IMR-90 (cell line): Measurements from ENCODE around the gene SLC39A11. TPM values are rescaled to one million over a fixed set of nuclear protein-coding genes. Genes with fewer than 3 reads are reported as not detected.

Source experiments
- ATAC-seq: fragments of 200-7000 bp; cut with Tn5 transposase; 2 replicates; pipeline ENCODE4 v1.9.1; 2020; ENCODE audit warnings: low read depth, mild to moderate bottlenecking, moderate library complexity
- BruUV-seq: library from RNA; stranded (reverse); fragments of 400-500 nt; replicated peaks from 2 replicates; lab custom pipeline; 2021; lab: Mats Ljungman, UMichigan
- CTCF ChIA-PET: fragments of 300-600 bp; formaldehyde crosslinking; extraction: SDS; loops from one replicate; lab custom pipeline; 2021; ENCODE audit warnings: antibody characterized with exemption; lab: Yijun Ruan, JAX
- POLR2A ChIA-PET: fragments of 300-600 bp; sonication (Branson Sonifier 250); formaldehyde crosslinking; loops from one replicate; lab custom pipeline; 2022; ENCODE audit warnings: antibody characterized with exemption; ENCODE audit not compliant: unreplicated experiment; lab: Charles Lee
- DNase-seq: peaks from one replicate; pipeline ENCODE4 v3.0.0; 2013
- H2AFZ ChIP-seq: replicated peaks from 2 replicates; pipeline ENCODE3; 2013; ENCODE audit warnings: low read length, mild to moderate bottlenecking; ENCODE audit not compliant: poor library complexity
- H2AK5ac ChIP-seq: 2 replicates; pipeline ENCODE4 v1.6.1; 2013; ENCODE audit warnings: low read depth, low read length, inconsistent platforms
- H2AK9ac ChIP-seq: replicated peaks from 2 replicates; pipeline ENCODE3; 2013; ENCODE audit warnings: mild to moderate bottlenecking, low read depth, low read length, moderate library complexity; ENCODE audit not compliant: poor library complexity
- H2BK120ac ChIP-seq: 2 replicates; pipeline ENCODE4 v1.6.1; 2013; ENCODE audit warnings: low read depth, low read length, inconsistent platforms
- H2BK15ac ChIP-seq: 3 replicates; pipeline ENCODE4 v1.6.1; 2013; ENCODE audit warnings: low read depth, low read length, inconsistent platforms
- H2BK20ac ChIP-seq: 2 replicates; pipeline ENCODE4 v1.6.1; 2013; ENCODE audit warnings: low read depth, mild to moderate bottlenecking, inconsistent platforms, low read length, moderate library complexity
- H2BK5ac ChIP-seq: 2 replicates; pipeline ENCODE4 v1.6.1; 2013; ENCODE audit warnings: mild to moderate bottlenecking, low read depth, low read length, inconsistent platforms; ENCODE audit not compliant: poor library complexity, severe bottlenecking
- H3K14ac ChIP-seq: replicated peaks from 2 replicates; pipeline ENCODE4 v1.6.1; 2013; ENCODE audit warnings: low read depth, low read length, inconsistent platforms
- H3K18ac ChIP-seq: 2 replicates; pipeline ENCODE4 v1.6.1; 2013; ENCODE audit warnings: low read depth, low read length, control low read depth
- H3K23ac ChIP-seq: 2 replicates; pipeline ENCODE4 v1.6.1; 2013; ENCODE audit warnings: low read depth, low read length, inconsistent platforms
- H3K27ac ChIP-seq: 2 replicates; pipeline ENCODE4 v1.5.1; 2013; ENCODE audit warnings: mild to moderate bottlenecking, control low read depth, low read length; ENCODE audit not compliant: insufficient read depth
- H3K27me3 ChIP-seq: 2 replicates; pipeline ENCODE4 v1.6.1; 2013; ENCODE audit warnings: low read length; ENCODE audit not compliant: control insufficient read depth, insufficient read depth
- H3K36me3 ChIP-seq: 2 replicates; pipeline ENCODE4 v1.6.1; 2013; ENCODE audit warnings: low read length, mixed read lengths; ENCODE audit not compliant: control insufficient read depth, insufficient read depth
- H3K4ac ChIP-seq: 2 replicates; pipeline ENCODE4 v1.6.1; 2013; ENCODE audit warnings: low read depth, low read length, inconsistent platforms
- H3K4me1 ChIP-seq: 2 replicates; pipeline ENCODE4 v1.6.1; 2013; ENCODE audit warnings: low read length, mixed read lengths; ENCODE audit not compliant: control insufficient read depth, insufficient read depth
- H3K4me2 ChIP-seq: 2 replicates; pipeline ENCODE4 v1.6.1; 2013; ENCODE audit warnings: low read depth, mild to moderate bottlenecking, control low read depth, low read length, moderate library complexity
- H3K4me3 ChIP-seq: 2 replicates; pipeline ENCODE4 v1.5.1; 2013; ENCODE audit warnings: low read depth, mild to moderate bottlenecking, control low read depth, low read length, moderate library complexity; ENCODE audit not compliant: insufficient read depth
- H3K56ac ChIP-seq: 2 replicates; pipeline ENCODE4 v1.6.1; 2013; ENCODE audit warnings: low read length, inconsistent platforms; ENCODE audit not compliant: insufficient read depth; ENCODE audit errors: extremely low read depth
- H3K79me1 ChIP-seq, 2 experiments: 2 replicates each; pipeline ENCODE4 v1.6.1; 2013; ENCODE audit warnings: low read length in 2 of 2, inconsistent platforms in 1 of 2, low read depth in 1 of 2
- H3K9ac ChIP-seq: 2 replicates; pipeline ENCODE4 v1.6.1; 2013; ENCODE audit warnings: low read depth, low read length, control low read depth
- H3K9me1 ChIP-seq: 2 replicates; pipeline ENCODE4 v1.6.1; 2013; ENCODE audit warnings: low read length, inconsistent platforms; ENCODE audit not compliant: insufficient read depth
- H3K9me3 ChIP-seq: 2 replicates; pipeline ENCODE4 v1.6.1; 2013; ENCODE audit warnings: low read length; ENCODE audit not compliant: control insufficient read depth, insufficient read depth
- H4K20me1 ChIP-seq: 2 replicates; pipeline ENCODE4 v1.6.1; 2013; ENCODE audit warnings: low read length, inconsistent platforms; ENCODE audit not compliant: insufficient read depth
- H4K5ac ChIP-seq: 2 replicates; pipeline ENCODE4 v1.6.1; 2013; ENCODE audit warnings: mild to moderate bottlenecking, low read depth, low read length, control low read depth
- H4K8ac ChIP-seq, 2 experiments: 2 replicates each; pipeline ENCODE4 v1.6.1; 2013; ENCODE audit warnings: low read depth in 2 of 2, low read length in 2 of 2, control low read depth in 1 of 2, inconsistent platforms in 1 of 2
- H4K91ac ChIP-seq: 2 replicates; pipeline ENCODE4 v1.6.1; 2013; ENCODE audit warnings: low read depth, low read length, inconsistent platforms; ENCODE audit not compliant: insufficient read depth
- BHLHE40 ChIP-seq: fragments of 150-350 bp; IDR thresholded peaks from 2 replicates; pipeline ENCODE4 v1.6.1; 2016; ENCODE audit warnings: mild to moderate bottlenecking, low read depth, low read length
- FOS ChIP-seq: fragments of 150-350 bp; IDR thresholded peaks from 2 replicates; pipeline ENCODE4 v1.6.1; 2016; ENCODE audit warnings: low read depth, low read length
- MAFK ChIP-seq: IDR thresholded peaks from 2 replicates; pipeline ENCODE4 v1.6.1; 2012; ENCODE audit warnings: low read depth, low read length, improper control_type of control experiment
- MXI1 ChIP-seq: IDR thresholded peaks from 2 replicates; pipeline ENCODE4 v1.6.1; 2012; ENCODE audit warnings: low read depth, mild to moderate bottlenecking, low read length, moderate library complexity, borderline replicate concordance
- WGBS, 2 experiments: methylation state at CpG; one replicate each; pipeline versions ENCODE4 v1.1.5 to v1.1.7; 2013; ENCODE audit warnings: missing lambda C conversion rate in 2 of 2; ENCODE audit not compliant: insufficient read length in 1 of 2; ENCODE audit errors: extremely low coverage in 2 of 2; 5-methylcytosine and 5-hydroxymethylcytosine counted together
- dilution Hi-C: fragments of 300-500 bp; cut with HindIII; formaldehyde crosslinking; loops from one replicate; pipeline ENCODE4 v1.14.3; 2018; ENCODE audit warnings: low sequenced_read_pairs; ENCODE audit not compliant: unreplicated experiment
- in situ Hi-C: fragments of 300-500 bp; cut with MboI; formaldehyde crosslinking; loops from 3 replicates; pipeline ENCODE4 v1.14.3; 2019; ENCODE audit warnings: low sequenced_read_pairs, inconsistent platforms, mixed read lengths
- intact Hi-C: fragments of 100-400 bp; cut with micrococcal nuclease; formaldehyde crosslinking; loops from 2 replicates; pipeline ENCODE4 v1.10.0; 2022
- polyA plus RNA-seq, 3 experiments: library from polyadenylated mRNA; depleted of rRNA; stranded (reverse); fragments of >200 nt; gene quantifications; 2 replicates each; pipeline ENCODE4 v1.2.3, GENCODE V29; 2012; ENCODE audit warnings: low replicate concordance in 1 of 3
- total RNA-seq: library from RNA; depleted of rRNA; stranded (reverse); fragments of >200 nt; gene quantifications from 2 replicates; pipeline ENCODE4 v1.2.3, GENCODE V29; 2012
- TF ChIP-seq, protein P1 (sequence below): fragments of 150-350 bp; IDR thresholded peaks from 2 replicates; pipeline ENCODE4 v1.6.1; 2017; ENCODE audit warnings: mild to moderate bottlenecking, antibody characterized with exemption, low read length, low read depth
- TF ChIP-seq, protein P2 (sequence below): conservative IDR thresholded peaks from 2 replicates; pipeline ENCODE4 v1.5.1; 2012; ENCODE audit warnings: mild to moderate bottlenecking, low read depth, low read length, improper control_type of control experiment

SLC39A11 gene
- total and polyA plus RNA-seq, 2 of the 4 experiments (the other 2 are of a cell fraction), result 8.8 to 14.3 TPM

DNA sequence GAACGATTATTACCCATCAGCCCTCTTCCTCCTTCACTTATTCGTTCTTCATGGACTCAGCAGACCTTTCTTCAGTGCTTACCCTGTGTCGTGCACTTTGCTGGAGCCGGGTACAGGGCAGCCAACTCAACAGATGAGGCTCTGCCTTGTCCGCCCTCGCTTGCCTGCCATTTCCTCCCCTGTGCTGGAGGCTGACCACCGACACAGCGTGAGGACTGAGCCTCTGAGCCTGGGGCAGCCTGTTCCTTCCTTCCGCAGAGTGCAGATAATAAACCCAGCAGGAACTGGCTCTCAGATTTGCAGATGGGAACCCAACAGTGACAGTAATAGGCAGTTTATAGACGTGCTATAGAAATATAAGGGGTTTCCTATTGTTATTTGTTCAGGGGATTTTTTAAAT, 7.0 kb upstream of the SLC39A11 start:
- no peak overlapping the region for H3K4me3 ChIP-seq
- H3K23ac ChIP-seq, result no peak overlapping the region
- no peak overlapping the region for H3K4me2 ChIP-seq
- no peak for TF ChIP-seq MXI1
- no peak for TF ChIP-seq BHLHE40
- TF ChIP-seq, protein P1, sequence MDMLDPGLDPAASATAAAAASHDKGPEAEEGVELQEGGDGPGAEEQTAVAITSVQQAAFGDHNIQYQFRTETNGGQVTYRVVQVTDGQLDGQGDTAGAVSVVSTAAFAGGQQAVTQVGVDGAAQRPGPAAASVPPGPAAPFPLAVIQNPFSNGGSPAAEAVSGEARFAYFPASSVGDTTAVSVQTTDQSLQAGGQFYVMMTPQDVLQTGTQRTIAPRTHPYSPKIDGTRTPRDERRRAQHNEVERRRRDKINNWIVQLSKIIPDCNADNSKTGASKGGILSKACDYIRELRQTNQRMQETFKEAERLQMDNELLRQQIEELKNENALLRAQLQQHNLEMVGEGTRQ, result no peak
- no peak for TF ChIP-seq FOS
- no peak for TF ChIP-seq MAFK
- TF ChIP-seq, protein P2, sequence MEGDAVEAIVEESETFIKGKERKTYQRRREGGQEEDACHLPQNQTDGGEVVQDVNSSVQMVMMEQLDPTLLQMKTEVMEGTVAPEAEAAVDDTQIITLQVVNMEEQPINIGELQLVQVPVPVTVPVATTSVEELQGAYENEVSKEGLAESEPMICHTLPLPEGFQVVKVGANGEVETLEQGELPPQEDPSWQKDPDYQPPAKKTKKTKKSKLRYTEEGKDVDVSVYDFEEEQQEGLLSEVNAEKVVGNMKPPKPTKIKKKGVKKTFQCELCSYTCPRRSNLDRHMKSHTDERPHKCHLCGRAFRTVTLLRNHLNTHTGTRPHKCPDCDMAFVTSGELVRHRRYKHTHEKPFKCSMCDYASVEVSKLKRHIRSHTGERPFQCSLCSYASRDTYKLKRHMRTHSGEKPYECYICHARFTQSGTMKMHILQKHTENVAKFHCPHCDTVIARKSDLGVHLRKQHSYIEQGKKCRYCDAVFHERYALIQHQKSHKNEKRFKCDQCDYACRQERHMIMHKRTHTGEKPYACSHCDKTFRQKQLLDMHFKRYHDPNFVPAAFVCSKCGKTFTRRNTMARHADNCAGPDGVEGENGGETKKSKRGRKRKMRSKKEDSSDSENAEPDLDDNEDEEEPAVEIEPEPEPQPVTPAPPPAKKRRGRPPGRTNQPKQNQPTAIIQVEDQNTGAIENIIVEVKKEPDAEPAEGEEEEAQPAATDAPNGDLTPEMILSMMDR, result no peak
- H3K79me1 ChIP-seq, result no peaks in the 10 kb centered on the region
- ChIA-PET CTCF (no interaction called here), POLR2A (no interaction called here)
- H4K91ac ChIP-seq, result no peak overlapping the region
- H2BK20ac ChIP-seq, result no peak overlapping the region
- no peak overlapping the region for H3K18ac ChIP-seq
- H2BK120ac ChIP-seq, result no peak overlapping the region
- no peak overlapping the region for H3K4ac ChIP-seq
- in situ Hi-C loops, result no loop called here
- 61% methylated on average over 3 of the region's 10 CpGs; no CpG with 5 or more reads in 1 of the 2 experiments for WGBS, 2 experiments
- no peaks in the 10 kb centered on the region for H4K20me1 ChIP-seq
- no peaks in the 10 kb centered on the region for H3K9me1 ChIP-seq
- ATAC-seq (no peak), DNase-seq (no peak)
- dilution Hi-C loops, result no loop called here
- H3K9me3 ChIP-seq, result no peaks in the 10 kb centered on the region
- H2BK15ac ChIP-seq, result no peak overlapping the region
- H2AK9ac ChIP-seq, result no peak overlapping the region
- H2BK5ac ChIP-seq, result no peak overlapping the region
- H3K27me3 ChIP-seq, result peaks cover 8% of the 10 kb centered on the region
- H3K56ac ChIP-seq, result no peak overlapping the region
- H2AK5ac ChIP-seq, result no peak overlapping the region
- no peak overlapping the region for H3K27ac ChIP-seq
- H3K9ac ChIP-seq, result no peak overlapping the region
- BruUV-seq, result no TSS peak
- no peak overlapping the region for H4K5ac ChIP-seq
- H2AFZ ChIP-seq, result peak overlapping the region; percentile 65
- H4K8ac ChIP-seq, result no peak overlapping the region
- intact Hi-C loops, result no loop called here
- no peaks in the 10 kb centered on the region for H3K36me3 ChIP-seq
- no peak overlapping the region for H3K14ac ChIP-seq
- no peaks in the 10 kb centered on the region for H3K4me1 ChIP-seq
